M059J (cell line): ENCODE results near the gene B4GALNT3. TPM values are rescaled to one million over a fixed set of nuclear protein-coding genes. Genes with fewer than 3 reads are reported as not detected.
A peak's percentile ranks its signal among the peaks of the same experiment; 100 is the strongest.

ENCODE experiments used
- DNase-seq: peaks from one replicate; pipeline ENCODE4 v3.0.0-alpha.2; 2012; ENCODE audit warnings: low read depth
- total RNA-seq: library from RNA; depleted of rRNA; stranded (reverse); fragments of >200 nt; shearing (Covaris generic); gene quantifications from 2 replicates; pipeline ENCODE4 v1.2.3, GENCODE V29; 2014

B4GALNT3 gene
- total RNA-seq, 1 experiment from 2014 or later = 1.8 TPM

DNA sequence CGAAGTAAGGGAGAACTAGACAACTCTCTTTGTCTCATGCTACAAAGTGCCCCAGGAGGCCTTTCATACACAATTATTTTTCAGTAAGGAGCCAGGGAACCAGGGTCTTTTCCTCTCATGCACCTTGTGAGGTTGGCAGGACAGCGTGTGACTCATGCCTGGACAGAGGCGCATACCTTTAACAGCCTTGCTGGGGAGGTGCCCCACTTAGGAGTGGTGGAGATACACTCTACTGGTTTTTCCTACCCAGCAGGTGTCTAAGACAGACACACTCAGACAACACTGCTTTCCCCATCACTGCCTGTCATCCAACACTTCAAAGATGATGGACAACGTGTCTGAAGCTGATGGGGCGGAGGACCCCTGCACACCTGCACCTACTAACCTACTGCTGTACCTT is 49.1 kb downstream of the B4GALNT3 start:
- no peak for DNase-seq

DNA sequence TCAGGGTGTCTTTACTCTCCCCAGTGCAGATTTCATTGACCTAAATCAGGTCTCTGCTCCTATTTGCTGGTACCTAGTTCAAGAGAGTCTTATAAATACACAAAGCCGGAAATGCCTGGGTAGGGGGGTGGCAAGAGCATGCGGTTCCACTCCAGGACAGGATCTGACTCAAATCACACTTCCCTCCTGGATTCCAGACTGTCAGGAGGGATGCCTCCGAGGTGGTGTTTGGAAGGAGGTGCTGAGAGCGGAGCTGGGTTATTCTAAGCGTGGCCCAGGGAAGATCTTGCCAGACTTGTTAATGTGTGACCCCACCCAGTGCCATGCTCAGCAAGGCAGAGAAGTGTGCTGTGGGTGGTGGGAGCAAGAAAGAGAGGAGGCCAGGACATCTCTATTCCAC is 49.8 kb downstream of the B4GALNT3 start:
- peak; percentile 72 for DNase-seq

DNA sequence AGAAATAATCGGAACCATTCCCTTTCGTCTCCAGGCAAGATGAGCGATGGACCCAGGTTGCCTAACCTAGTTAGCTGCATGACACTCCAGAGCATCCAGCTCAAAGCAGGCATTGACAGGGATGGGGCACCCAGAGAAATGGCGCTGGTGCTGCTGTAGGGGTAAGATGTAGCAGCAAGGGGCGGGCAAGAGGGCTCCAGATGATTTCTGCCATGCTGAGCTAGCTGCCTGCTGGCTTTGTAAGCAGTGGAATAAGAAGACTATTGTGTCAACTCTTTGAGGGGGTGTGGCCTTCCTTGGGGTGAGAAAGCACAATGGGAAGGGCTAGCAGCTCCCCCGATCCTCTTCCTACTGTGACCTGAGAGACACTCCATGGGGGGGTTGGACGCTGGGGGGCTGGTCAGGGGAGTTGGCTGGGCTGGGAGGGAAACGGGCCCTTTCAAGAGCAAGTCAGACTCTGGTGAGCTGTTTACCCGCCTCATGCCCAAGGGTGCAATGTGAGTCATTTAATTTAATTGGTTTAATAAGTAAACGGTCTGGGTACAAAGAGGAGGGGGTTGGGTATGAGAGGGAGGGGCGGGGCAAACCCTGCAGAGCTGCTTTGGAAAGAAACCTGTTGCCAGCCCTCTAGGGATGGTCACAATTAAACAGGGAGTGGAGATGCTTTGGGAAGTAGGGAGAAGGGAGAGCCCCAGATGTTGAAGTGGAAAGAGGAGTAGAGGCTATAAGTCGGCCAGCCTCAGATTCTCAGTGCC is 50.5 kb downstream of the B4GALNT3 start:
- DNase-seq = peak; percentile 61

DNA sequence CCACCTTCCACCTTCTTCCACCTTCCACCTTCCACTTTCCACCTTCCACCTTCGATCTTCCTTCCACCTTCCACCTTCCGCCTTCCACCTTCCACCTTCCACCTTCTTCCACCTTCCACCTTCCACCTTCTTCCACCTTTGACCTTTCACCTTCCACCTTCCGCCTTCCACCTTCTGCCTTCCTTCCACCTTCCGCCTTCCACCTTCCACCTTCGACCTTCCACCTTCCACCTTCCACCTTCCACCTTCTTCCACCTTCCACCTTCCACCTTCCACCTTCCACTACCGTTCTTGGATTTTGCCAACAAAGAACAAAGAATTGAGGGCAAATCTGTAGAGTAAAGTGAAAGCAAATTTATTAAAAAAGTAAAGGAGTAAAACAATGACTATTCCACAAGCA is 53.2 kb downstream of the B4GALNT3 start:
- no peak for DNase-seq

DNA sequence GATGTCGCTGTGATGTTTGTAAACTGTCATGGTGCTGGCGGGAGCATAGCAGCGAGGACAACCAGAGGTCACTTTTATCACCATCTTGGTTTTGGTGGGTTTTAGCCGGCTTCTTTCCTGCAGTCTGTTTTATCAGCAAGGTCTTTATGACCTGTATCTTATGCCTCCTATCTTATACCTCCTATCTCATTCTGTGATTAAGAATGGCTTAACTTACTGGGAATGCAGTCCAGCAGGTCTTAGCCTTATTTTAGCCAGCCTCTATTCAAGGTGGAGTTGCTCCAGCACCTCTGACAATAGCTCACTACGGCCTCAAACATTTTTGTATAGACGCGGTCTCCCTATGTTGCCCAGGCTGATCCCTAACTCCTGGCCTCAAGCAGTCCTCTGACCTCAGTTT is 53.7 kb downstream of the B4GALNT3 start:
- no peak for DNase-seq

DNA sequence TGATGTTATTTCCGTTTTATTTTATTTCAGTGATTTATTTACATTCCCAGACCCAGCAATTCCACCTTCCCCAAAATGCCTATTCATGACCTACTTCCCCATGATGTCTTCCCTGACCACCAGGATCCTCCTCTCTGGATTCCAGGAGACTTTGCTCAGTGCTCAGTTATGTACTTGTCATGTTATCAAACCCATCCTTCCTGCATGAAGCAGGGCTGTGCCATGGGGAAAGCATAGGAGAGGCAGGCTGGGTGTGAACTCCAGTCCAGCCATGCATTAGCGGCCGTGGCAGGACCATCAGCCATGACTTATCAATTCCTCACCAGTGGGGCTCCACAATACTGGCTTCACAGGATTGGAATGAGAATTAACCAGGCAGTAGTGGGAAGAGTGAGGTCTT is 57.8 kb downstream of the B4GALNT3 start:
- no peak for DNase-seq

DNA sequence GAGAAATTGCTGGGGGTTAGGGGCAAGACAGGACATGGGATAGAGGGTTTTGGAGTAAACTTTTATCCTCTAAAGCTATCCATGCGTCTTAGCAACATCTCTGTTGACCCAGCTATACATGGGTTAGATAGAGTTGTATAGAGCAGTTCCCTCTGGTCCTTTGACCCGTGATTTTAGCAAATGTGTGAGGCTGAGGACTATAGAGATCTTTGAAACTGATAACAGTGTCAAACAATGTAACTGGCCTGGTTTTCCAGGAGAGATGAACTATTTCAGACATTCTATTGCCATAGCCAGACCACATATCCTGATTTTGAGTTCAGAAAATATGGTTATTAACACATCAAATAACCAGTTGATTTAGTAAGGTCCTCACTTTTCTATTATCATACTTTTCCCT is 60.4 kb downstream of the B4GALNT3 start:
- no peak for DNase-seq

DNA sequence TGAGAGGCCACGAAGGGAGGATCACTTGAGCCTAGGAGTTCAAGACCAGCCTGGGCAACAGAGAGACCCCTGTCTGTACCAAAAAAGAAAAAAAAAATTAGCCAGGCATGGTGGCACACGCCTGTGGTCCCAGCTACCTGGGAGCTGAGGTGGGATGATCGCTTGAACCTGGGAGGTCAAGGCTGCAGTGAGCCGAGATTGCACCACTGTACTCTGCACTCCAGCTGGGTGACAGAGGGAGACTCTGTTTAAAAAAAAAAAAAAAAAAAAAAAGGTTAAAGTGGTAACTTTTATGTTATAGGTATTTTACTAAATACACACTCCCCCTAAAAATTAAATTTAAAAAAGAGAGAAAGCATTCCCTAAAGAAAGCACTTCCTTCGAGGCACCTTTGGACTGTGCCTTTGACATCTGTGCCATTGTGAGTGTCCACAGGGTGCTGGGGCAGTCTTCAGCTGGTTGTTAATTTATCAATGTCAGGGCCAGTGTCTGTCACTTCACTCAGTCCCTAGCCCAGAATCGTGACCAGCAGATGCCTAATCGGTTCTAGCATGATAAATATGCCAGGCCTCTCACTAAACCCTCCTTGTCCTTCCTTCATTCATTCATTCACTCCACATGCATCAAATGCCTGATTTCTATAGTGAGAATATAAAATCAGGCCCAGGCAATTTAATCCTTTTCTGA is 63.1 kb downstream of the B4GALNT3 start:
- DNase-seq = no peak

DNA sequence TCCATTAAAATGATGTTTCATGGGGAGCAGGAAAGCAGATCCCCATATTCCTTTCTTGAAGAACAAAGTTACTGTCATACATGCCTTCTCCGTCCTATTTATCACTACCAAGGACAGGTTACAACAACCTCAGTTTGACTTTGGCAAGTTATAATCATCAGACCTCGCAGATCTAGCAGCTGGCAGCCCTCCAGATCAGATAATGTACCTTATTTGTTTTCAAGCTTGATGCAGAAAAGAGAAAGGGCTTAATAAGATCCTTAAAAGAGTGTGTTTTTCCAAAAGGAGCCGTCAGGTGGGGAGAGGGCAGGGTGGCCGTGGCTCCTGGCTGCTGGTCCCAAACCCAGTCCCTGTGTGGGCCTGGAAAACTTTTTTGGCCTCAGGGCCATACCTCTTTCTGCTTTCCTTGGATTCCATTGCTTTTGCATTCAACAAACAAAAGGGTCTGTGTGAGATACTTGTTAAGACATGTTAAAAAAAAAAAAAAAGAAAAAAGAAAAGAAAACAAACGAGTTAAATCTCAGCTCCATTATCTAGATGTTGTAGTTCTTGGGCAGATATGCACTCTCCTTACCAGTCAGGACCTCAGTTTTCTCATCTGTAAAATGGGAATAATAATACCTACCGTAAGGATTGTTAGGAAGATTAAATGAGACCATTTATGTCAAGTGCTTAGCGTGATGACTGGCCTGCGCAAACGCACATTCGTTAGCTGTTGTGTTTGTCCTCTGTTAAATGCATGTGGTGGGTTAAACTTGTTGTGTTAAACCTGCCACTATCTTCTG is 64.6 kb downstream of the B4GALNT3 start:
- DNase-seq = peak; percentile 42

DNA sequence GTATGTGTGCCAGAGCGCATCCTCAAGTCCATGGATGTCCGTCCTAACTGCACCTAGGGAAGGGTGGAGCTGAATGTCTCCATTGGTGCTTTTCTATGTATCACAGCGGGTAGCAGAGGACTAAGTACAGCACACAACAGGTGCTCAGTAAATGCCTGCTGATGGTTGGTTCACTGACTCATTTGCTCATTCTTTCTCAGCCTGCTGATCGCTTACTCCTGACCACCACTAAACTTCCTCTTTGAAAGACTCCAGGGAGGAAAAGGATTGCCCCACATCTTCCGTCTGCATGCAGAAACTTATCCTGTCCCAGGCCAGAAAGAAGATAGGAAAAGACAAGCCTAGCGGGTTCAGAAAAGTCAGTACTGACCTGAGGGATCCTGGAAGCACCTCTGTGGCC is 66.3 kb downstream of the B4GALNT3 start:
- no peak for DNase-seq

DNA sequence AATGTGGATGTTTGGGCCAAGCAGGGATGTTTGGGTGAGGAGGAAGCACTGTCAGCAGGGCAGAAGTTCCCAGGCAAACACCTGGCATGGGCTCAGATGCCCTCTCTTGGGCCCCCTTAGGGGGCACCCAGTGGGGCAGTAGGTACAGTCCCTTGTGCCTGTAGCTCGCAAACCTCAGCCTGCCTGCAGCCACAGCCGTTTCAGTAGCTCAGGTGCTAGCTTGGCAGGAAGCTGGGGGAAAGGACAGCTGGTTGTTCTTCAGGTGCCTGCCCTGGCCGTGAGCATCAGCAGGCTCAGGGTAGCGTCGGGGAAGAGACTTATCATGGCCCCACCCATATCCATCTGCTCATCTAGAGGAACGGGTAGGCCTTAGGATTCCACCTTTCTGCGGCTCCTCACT is 67.5 kb downstream of the B4GALNT3 start:
- no peak for DNase-seq

DNA sequence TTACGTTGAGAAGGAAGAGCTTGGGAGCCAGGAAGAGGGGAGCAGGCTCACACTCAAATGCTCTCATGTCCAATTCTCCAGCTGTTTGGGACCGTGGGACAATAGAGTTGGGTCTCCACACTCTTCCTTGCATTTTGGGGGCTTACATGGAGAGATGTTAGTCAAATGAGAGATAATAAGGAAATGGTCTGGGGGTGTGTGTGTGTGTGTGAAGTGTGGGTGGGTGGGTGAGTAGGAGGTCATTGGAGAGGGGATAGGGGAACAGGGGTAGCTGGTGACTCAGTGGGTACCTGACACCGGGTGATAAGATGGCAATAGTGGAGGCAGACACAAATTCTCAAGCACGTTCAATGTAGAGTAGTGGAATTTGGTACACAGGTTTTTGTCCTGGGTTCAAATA is 68.0 kb downstream of the B4GALNT3 start:
- DNase-seq = no peak

DNA sequence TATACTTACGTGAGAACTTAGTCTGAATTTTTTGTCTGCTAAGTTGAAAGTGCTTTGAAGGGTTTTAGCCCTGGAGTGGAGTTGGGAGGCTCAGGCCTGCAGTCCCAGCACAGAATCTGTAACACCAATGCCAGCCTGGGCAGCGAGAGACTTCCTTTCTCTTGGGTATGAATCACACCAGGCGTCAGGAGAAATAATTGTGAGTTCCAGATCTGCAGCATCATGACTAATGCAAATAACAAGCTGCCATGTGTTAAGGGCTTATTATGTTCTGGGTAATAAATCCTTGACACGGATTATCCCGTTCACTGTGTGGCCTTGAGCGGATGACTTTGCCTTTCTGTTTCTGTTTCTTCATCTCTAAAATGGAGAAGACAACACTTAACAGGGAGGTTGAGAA is 70.6 kb downstream of the B4GALNT3 start:
- peak; percentile 79 for DNase-seq

DNA sequence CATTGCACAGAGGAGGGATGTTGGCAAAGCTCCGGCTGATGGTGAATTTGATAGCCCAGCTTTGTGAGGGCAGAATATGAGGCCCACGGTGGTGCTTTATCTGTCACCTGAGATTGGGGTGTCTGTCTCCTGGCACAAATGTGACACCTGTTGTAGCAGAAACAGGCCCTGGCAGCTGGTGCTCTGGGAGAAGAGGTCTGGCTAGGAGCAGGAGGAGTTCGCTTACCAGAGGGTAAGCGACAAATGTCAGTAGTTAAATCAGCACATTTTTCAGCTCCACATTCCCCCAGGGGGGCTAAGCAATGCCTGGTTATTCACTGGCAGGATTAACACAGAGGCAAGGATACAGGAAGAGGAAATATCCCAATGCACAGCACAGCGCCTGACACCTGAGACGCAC is 71.1 kb downstream of the B4GALNT3 start:
- DNase-seq = no peak

DNA sequence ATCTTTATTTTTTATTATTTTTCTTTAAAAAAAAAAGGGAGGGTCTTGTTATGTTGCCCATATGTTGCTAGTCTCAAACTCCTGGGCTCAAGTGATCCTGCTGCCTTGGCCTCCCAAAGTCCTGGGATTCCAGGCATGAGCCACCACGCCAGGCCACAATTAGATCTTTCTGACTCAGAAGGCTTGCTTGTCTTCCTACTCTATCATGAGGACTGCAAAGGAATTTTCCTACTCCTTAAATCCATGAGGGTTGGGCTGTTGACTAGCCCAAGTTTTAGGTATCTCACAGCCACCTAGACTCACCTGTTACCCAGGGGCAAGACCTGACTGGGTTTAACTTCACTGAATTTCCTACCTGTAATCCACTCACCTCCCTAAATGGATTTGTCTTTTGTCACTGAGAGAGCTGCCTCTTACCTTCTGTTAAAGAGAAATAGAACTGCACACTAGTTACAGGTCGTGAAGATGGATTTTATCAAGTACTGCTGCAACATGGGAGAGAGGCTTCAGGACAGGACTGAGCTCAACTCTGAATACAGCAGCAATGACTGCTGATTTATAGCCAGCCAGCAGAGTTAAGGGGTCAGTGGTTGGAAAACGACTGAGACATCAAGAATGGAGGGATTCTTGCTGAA is 72.3 kb downstream of the B4GALNT3 start:
- DNase-seq = no peak

DNA sequence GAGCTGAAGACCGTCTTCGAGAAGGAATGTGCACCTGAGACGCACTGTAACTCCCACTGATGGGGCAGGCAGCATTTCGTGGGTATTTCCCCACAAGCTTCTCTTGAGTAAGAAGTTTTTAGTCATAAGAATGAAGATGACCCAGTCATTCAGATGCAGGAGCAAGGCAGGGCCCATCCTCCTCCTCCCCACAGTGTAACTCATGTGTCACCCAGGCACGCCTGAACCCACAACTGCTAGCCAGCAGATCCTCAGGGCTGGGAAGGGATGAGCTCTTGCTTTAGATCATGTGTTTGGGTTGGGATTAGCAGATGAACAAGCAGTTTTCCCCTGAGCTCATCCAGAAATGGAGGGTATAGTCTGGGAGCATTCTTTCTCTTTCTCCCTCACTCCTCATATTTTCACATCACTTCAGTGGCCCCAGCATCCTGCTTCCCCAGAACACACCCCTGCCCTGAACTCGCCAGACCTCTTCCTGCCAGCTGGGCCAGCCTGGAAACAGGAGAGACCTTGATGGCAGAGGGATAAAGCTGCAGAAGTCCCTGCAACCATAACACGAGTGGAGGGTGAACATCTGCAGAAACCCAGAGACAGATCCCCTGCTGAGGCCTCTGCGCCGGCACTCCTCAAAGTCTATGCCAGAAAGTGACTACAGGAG is 73.3 kb downstream of the B4GALNT3 start:
- DNase-seq = peak; percentile 67

DNA sequence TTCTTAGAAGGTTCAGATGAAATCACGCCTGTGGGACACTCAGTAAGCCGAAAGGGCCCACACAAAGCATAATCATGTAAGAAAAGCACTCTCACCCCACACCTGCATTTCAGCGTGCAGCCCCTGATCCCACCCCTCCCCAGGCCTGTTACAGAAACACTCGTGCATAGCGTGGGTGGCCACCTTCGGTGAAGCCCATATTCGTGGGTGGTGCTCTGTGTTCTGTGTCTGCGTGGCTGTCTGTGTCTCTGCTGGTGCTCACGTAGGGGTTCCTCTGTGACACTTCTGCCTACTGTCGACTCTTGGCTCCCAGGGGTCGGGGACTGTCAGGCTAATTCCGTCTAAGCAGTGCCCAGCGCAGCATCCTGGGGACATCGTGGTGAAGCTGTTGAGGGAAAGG is 74.0 kb downstream of the B4GALNT3 start:
- no peak for DNase-seq

DNA sequence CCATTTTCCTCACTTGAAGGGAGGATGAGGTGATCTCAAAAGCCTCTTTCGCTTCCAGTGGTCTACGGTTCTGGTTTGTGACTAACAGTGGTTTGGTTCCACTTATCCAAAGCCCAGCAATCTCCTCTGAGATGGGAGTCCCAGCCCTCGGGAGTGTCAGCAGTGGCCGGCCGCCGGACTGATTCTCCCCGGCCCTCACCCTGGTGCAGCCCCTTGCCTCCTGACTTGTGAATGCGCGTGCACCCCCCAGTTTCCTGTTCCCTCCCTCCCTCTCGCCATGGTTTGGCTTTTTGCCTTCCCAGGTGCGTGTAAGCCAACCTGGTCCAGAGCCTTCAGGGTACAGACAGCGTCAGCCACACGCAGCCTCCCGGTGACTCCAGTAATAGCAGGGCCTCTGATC is 74.5 kb downstream of the B4GALNT3 start:
- no peak for DNase-seq

DNA sequence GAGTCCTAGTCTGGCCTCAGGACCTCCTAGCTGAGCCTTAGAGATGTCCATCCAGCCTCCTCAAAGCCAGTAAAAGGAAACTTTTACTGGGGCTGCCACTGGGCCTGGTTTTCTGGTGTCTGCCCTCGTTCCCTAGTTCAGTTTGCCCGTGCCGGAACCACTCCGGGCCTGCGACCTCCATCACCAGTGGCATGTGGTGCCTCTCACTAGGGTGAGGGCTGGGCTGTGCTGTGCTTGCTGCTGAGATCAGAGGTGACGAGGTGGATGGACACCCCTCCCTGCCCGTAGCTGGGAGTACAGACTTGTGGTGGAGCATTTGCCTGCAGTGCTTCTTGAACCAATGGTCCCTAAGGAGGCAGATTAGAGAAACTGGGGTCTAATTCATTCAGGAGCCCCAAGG is 75.7 kb downstream of the B4GALNT3 start:
- DNase-seq = no peak

DNA sequence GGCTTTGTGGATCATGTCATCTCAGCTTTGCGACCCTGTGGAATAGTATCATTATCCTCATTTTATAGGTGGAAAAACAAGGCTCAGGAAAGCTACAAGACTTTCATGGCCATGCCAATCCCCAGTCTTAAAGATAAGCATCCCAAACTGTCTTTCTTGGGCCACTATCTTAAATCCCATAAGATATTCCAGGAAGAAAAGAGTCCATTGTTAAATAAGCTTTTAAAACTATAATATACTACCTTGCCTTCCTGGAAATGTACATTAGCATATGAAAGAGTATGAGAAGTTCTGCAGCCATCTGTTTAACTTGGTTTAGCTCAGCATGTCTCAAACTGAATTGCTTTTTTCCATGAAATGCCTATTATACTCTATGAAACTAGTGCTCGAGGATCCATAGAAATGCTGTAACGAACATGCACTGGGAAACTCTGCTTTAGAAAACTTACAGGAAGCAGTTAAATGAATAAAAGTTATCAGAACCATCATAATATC is 77.1 kb downstream of the B4GALNT3 start:
- no peak for DNase-seq

DNA sequence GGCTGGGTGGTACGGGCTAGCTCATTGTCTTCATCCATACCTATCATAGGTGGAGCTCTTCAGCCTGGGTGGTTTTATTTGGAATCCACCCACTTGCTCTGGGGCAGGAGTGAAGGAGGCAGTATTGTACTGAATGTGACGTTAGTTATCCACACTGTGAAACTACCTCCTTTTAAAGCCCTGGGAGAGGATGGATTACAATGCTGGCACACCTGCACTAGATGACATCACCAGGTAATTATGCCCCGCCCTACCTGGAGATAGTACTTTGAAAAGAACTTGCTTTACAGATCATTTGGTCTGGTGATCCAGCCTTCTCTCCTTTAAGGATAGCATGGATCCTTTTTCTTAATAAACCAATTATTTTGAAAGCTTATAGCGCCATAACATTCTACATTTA is 78.0 kb downstream of the B4GALNT3 start:
- no peak for DNase-seq
